Esophagus squamous epithelium (tissue), 5 donors: ENCODE measurements around the gene C19orf12. TPM values are rescaled to one million over a fixed set of nuclear protein-coding genes. Genes with fewer than 3 reads are reported as not detected.

Experiments used
- DNase-seq: peaks from one replicate; lab custom pipeline; 2025; lab: John Stamatoyannopoulos, UW
- H3K27ac ChIP-seq, 4 donors: fragments of 200-600 bp; sonication (generic); one replicate each; pipeline ENCODE4 v1.5.1; 2016 to 2019; ENCODE audit warnings: mild to moderate bottlenecking in 1 of 4
- H3K27me3 ChIP-seq, 4 donors: fragments of 200-600 bp; sonication (generic); 1 replicate in 3 of 4; 2 replicates in 1 of 4; pipeline versions ENCODE4 v1.5.1 to v1.6.0; 2017 to 2021; ENCODE audit warnings: antibody characterized with exemption in 1 of 4
- H3K36me3 ChIP-seq, 3 donors: fragments of 200-600 bp; sonication (generic); one replicate each; pipeline ENCODE4 v1.5.1; 2016 to 2019
- H3K4me1 ChIP-seq, 3 donors: fragments of 200-600 bp; sonication (generic); one replicate each; pipeline ENCODE4 v1.5.1; 2017 to 2019
- H3K4me3 ChIP-seq, 4 donors: fragments of 200-600 bp; sonication (generic); 1 replicate in 3 of 4; 2 replicates in 1 of 4; pipeline ENCODE4 v1.5.1; 2016 to 2019; ENCODE audit warnings: mild to moderate bottlenecking in 2 of 4, moderate library complexity in 1 of 4
- H3K9me3 ChIP-seq, 3 donors: fragments of 200-600 bp; sonication (generic); one replicate each; pipeline ENCODE4 v1.5.1; 2016 to 2019
- CTCF ChIP-seq, 6 experiments: fragments of 450-650 bp in 4 of 6; fragments of 200-600 bp in 2 of 6; sonication (generic) in 2 of 6; IDR thresholded peaks; one replicate each; pipeline ENCODE4 v1.5.1; 2016 to 2019; ENCODE audit warnings: antibody characterized with exemption in 6 of 6, mild to moderate bottlenecking in 4 of 6, moderate library complexity in 4 of 6
- POLR2A ChIP-seq, 4 donors: fragments of 450-650 bp; IDR thresholded peaks; one replicate each; pipeline ENCODE4 v1.6.1; 2017; ENCODE audit warnings: antibody characterized with exemption in 4 of 4, mild to moderate bottlenecking in 4 of 4, moderate library complexity in 3 of 4
- WGBS, 2 donors: methylation state at CpG; one replicate each; pipeline ENCODE4 v1.1.5; 2018; 5-methylcytosine and 5-hydroxymethylcytosine counted together
- intact Hi-C: fragments of 100-400 bp; cut with DNase I; formaldehyde crosslinking; loops from one replicate; pipeline ENCODE4 v1.15.0; 2022
- total RNA-seq, 4 donors: library from RNA; depleted of rRNA; stranded (reverse); fragments of >200 nt; gene quantifications; one replicate each; pipeline ENCODE4 v1.1.0, GENCODE V29; 2016
- donor health status: DM: yes; HTN: yes; CAD: no.

The C19orf12 gene
- total RNA-seq, 4 donors from 2014 or later = 11.2 to 21.6 (median 18.3) TPM

- DNase-seq = no peak
- no peak overlapping the region for H3K27ac ChIP-seq
- H3K4me1 ChIP-seq = no peaks in the 10 kb centered on the region
- no peak overlapping the region for H3K4me3 ChIP-seq
- intact Hi-C loops = loop anchor here (10.0 kb wide), 1 partner anchor 137 kb away; no protein-coding TSS in a partner anchor
- H3K27me3 ChIP-seq = peaks cover 0 to 39% (median 0%) of the 10 kb centered on the region in 4 donors
- no peaks in the 10 kb centered on the region for H3K36me3 ChIP-seq
- WGBS, 2 donors = 70 to 94% methylated on average over 2 to 6 of the region's 11 CpGs
- no peak for TF ChIP-seq POLR2A (IDR thresholded peaks at IDR 0.05)
- TF ChIP-seq CTCF (IDR thresholded peaks at IDR 0.05) = no peak
- no peaks in the 10 kb centered on the region for H3K9me3 ChIP-seq
These were observed 22.5 kb upstream of the C19orf12 start for GRCh38 chr19:29737461-29738000.

- no peaks in the 10 kb centered on the region for H3K4me1 ChIP-seq
- no peak for DNase-seq
- peaks cover 0 to 44% (median 0%) of the 10 kb centered on the region in 4 donors for H3K27me3 ChIP-seq
- no peaks in the 10 kb centered on the region for H3K36me3 ChIP-seq
- no peaks in the 10 kb centered on the region for H3K9me3 ChIP-seq
- TF ChIP-seq POLR2A (IDR thresholded peaks at IDR 0.05) = no peak
- H3K4me3 ChIP-seq = no peak overlapping the region
- WGBS, 2 donors = 65 to 76% methylated on average over 4 to 5 of the region's 5 CpGs
- intact Hi-C loops = loop anchor here (10.0 kb wide), 1 partner anchor 139 kb away; no protein-coding TSS in a partner anchor
- H3K27ac ChIP-seq = no peak overlapping the region
These were observed 20.8 kb upstream of the C19orf12 start for GRCh38 chr19:29735829-29736228.

DNA sequence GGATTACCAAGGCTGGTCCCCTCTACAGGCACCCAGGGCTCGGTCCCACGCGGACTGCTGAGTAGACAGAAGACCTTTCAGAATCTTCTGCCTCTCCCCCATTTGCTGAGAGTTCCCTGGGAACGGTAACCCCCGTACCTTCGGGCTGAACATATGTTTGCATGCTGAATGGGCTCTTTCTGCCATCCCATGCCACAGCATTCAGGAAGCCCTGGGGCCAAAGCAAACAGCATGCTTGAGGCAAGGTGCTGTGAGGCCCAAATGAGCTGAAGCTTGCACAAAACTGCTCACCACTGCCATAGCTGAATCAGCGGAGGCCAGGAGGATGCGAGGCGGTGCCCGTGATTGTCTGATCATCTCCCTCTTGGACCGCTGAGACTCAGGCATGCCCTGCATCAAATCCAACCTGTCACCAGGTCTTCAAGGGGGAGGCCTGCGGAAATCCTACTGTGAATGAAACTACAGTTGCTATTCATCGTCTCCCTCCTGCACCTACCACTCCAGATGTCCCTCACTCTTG, 16.3 kb upstream of the C19orf12 start:
- H3K4me3 ChIP-seq = no peak overlapping the region
- TF ChIP-seq CTCF (IDR thresholded peaks at IDR 0.05) (no peak), POLR2A (IDR thresholded peaks at IDR 0.05) (no peak)
- peaks cover 0 to 64% (median 0%) of the 10 kb centered on the region in 4 donors for H3K27me3 ChIP-seq
- no peaks in the 10 kb centered on the region for H3K9me3 ChIP-seq
- intact Hi-C loops = loop anchor here (10.0 kb wide), 1 partner anchor 143 kb away; no protein-coding TSS in a partner anchor
- DNase-seq = no peak
- H3K36me3 ChIP-seq = no peaks in the 10 kb centered on the region
- no peaks in the 10 kb centered on the region for H3K4me1 ChIP-seq
- no peak overlapping the region for H3K27ac ChIP-seq
- WGBS, 2 donors = 76 to 81% methylated on average over 9 of the region's 13 CpGs

GRCh38 chr19:29727906-29728305, 12.8 kb upstream of the C19orf12 start:
- Histone ChIP-seq H3K4me1 (peaks cover 0 to 12% (median 5%) of the 10 kb centered on the region in 3 donors), H3K9me3 (no peaks in the 10 kb centered on the region), H3K27me3 (peaks cover 0 to 86% (median 2%) of the 10 kb centered on the region in 4 donors), H3K27ac (no peak overlapping the region), H3K4me3 (no peak overlapping the region), H3K36me3 (no peaks in the 10 kb centered on the region)
- WGBS, 2 donors = 66 to 68% methylated on average over 6 of the region's 6 CpGs
- TF ChIP-seq POLR2A (IDR thresholded peaks at IDR 0.05) = no peak
- no peak for TF ChIP-seq CTCF (IDR thresholded peaks at IDR 0.05)
- no peak for DNase-seq
- intact Hi-C loops = no loop called here

GRCh38 chr19:29724746-29725145, 9.7 kb upstream of the C19orf12 start:
- TF ChIP-seq CTCF (IDR thresholded peaks at IDR 0.05) = no peak
- no peak for TF ChIP-seq POLR2A (IDR thresholded peaks at IDR 0.05)
- Histone ChIP-seq H3K4me1 (peaks cover 0 to 12% (median 5%) of the 10 kb centered on the region in 3 donors), H3K9me3 (no peaks in the 10 kb centered on the region), H3K4me3 (peak overlapping the region in 1 of 4 donors; percentile 30), H3K36me3 (no peaks in the 10 kb centered on the region), H3K27ac (no peak overlapping the region), H3K27me3 (peaks cover 0 to 70% (median 2%) of the 10 kb centered on the region in 4 donors)
- intact Hi-C loops = no loop called here
- no peak for DNase-seq
- WGBS, 2 donors = 36 to 40% methylated on average over 13 to 14 of the region's 14 CpGs
